ENCODE results near the gene LIMCH1. TPM values are rescaled to one million over a fixed set of nuclear protein-coding genes. Genes with fewer than 3 reads are reported as not detected.

LIMCH1 gene
- polyA plus RNA-seq, 10 donors, result 67.3 to 152 (median 119) TPM

DNA sequence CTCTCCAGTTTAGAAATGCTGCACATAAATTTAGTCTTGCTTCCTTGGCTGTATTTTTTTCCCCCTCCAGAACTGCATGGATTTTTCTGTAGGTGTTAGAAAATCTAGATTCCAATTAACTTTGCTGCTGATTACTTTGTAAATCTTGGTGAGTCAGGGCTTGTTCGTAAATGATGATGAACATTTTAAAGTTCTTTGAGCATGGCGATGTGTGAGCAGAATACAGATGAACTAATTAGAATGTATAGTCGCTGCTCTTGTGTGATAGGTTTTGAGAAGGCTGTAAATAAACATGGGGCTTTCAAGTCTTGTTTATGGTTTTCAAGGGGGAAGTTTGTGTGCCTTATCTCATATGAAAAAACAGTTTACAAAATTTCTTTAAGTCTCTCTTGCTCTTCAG is 23.3 kb downstream of the LIMCH1 start:
- no peak for DNase-seq

DNA sequence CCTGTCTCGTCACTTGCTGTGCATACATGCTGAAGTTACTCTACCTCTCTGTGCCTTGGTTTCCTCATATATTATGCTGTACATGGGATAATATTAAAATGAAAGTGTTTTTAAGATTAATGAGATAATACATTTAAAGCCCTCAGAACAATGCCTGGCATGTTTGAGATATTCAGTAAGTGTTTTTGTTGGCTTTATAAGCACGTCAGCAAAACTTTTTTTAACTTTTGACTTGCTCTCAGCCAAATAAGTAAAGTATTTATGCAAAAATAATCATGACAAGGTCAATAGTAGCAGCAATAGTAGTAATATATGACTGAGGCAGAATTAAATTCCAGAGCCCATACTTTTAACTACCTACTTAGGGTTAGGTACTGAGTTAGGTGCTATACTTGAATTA is 29.2 kb downstream of the LIMCH1 start:
- DNase-seq, result no peak

DNA sequence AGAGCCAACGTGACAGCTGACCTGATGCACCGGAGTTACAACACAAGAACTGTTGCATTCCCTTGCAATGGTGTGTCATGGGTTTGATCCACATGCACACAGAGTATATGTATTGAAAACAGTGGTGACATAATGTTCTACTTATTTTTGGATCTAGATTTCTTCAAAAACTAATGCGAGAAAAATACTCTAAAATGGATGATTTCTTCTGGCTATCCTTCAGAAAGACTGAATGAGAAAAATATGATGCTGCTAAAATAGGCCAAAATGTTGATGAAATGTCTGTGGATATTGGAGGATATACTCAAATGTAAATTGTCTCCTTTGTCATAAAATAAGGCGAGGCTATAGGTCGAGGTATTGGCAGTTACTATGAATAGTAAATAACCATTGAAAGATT is 30.4 kb downstream of the LIMCH1 start:
- DNase-seq, result peak in 1 of 3 donors; percentile 51

DNA sequence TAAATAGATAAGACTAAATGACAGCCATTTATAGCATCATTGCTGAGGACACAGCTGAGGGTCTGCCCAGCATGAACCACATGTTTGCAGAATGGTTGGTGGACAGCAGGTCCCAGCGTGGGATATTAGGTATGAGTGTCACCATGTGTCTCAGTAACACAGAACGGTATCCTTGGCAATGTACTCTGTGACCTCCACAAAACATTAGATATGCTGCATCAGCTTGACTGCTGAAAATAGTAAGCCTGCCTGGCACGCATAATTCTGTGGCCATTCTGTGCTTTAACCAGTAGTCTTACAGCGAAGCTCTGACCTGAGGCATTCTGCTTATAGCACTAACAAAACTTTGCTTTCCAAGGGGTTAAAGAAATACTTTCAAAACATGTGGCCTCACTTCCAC is 32.0 kb downstream of the LIMCH1 start:
- DNase-seq, result peak; percentile 30 to 51 (median 36)

DNA sequence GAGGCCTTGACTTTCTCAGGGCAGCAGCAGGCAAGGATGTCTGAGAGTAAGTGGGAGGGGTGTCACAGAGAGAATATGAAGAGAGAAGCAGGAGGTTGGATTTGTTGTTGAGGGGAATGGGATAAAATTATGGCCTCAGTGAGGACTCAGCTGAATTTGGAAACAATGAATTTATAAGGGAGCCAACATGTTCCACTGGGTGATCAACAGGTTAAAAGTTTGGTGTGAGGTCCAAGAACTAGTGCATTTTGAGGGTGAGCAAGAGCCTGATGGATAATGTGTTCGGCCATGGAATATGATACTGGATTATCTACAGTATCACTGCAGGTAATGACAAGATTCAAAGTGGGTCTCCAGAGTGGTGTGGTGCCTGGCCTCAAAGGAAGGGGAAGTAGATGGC is 33.5 kb downstream of the LIMCH1 start:
- no peak for DNase-seq

DNA sequence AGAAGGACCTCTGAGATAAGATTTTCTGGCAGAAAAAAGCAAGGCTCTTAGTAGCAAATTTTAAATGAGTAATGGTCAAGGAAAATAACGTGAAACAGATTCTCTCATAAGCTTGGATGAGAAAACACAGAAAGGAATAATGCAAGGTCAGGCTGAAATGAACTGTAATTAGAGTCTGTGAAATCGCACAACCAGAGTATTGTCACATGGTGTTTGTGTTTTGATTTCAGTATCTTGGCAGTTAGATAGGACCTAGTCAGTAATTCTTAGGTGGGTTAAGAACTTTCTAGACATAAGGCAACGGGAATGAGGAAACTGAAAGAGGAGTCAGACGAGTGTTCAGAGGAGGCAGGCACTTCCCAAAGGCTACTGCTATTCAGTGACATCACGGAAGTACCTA is 34.6 kb downstream of the LIMCH1 start:
- peak; percentile 45 to 74 (median 47) for DNase-seq

DNA sequence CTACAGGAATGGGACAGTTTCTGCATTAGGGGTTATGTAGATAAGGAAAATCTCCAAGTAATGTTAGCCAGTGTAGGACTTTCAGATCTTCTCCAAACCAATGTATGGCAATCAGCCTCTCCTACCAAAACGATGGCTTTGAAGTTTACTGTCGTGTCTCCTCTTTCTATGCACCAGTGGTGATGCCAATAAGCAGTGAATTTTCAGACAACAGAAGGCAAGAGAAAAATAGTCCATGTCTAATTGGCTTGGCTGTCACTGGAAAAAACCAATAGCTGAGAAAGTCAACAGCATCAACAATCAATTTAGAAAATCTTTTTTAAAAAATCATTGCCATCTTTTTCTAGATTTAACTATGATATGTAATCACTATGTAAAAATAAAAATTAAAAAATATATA is 35.0 kb downstream of the LIMCH1 start:
- DNase-seq, result no peak

DNA sequence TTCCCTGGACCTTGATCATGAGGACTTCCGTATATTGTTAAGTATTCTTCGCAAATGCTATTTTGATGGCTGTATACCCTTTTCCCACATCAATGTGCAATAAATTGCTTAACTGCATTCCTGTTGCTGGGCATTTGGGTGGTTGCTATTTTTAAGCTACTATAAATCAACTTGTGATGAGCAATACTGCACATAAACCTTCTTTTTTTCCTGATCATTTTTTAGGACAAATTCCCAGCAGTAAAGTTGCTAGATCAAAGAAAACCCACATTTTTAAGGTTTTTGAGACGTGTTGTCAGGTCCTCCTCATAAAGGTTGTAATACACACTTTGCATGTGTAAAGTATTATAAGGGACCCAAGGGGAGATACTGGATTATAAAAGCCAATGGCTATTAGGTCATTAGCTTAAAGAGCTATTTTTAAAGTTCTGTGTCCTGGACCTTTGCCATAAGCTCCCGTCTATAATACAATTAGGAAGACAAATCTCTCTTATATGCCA is 35.6 kb downstream of the LIMCH1 start:
- peak in 1 of 3 donors; percentile 41 for DNase-seq

DNA sequence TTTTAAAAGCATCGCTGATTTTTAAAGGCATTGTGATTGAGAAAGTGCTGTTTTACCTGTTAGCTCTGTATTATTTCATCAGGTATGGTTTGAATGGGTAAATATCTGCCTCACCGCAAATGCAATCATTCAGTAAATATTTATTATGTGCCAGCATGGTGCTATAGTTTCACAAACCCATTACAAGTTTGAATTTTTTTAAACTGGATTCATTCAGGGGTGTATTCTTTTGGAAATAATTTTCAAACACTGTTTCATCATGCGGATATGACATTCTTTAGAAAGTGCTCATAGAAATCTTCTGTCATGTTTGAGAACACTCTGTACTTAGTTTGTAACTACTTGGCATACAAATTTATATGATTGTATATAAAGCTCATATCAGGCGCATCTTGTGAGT is 37.2 kb downstream of the LIMCH1 start:
- DNase-seq, result no peak

DNA sequence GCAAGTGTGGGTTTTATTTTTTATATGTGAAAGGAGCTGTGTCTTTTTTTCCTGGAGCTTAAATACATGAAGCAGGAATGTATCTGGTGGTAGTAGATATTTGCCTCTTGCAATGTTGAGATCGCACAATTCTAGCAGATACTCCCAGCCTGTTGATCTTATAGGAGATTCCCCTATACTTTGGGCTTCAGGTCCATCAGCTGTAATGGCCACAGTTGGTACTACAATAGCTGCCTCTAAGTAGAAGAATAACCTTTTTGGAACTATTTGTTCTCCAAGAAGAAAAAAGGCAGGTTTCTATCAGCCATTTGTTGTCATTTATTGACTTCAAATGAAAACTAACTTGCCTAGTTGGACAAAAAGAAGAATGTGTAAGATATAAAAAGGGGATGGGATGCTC is 37.7 kb downstream of the LIMCH1 start:
- DNase-seq, result no peak

DNA sequence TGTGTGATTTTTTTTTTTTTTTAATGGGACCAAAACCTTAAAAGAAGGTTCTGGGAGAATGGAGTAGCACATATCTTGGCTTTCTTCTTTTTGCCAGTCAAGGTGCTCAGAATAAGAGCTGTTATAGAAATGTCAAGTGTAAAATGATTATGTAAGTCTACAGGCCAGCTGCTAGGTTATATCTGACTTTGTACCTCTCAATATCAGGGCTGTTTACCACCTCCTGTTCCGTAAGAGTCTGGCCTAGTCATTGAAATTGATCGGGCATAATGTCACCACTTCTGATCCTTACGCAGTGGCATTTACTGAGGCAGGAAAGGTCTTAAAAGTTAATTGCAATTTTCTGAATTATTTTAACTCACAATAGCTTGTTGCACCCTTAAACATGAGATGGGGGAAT is 41.1 kb downstream of the LIMCH1 start:
- DNase-seq, result no peak

DNA sequence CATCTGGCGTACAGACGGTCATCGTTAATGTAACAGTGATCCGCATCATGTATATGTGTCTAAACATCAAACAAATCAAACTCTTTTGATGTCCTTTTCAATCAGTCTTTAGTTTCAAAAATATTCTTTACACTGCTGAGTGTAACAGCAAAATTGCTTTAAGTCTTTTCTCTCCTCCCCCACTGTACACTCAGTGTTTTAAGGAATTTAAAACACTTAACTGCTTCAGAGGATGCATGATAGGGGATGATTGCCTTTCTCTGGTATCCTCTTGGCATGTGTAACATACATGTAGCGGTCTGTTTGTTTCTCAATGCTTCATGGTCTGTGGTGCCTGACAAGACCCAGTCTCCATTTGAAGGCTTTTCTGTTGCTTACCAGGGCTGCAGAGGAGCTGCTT is 41.6 kb downstream of the LIMCH1 start:
- DNase-seq, result no peak

DNA sequence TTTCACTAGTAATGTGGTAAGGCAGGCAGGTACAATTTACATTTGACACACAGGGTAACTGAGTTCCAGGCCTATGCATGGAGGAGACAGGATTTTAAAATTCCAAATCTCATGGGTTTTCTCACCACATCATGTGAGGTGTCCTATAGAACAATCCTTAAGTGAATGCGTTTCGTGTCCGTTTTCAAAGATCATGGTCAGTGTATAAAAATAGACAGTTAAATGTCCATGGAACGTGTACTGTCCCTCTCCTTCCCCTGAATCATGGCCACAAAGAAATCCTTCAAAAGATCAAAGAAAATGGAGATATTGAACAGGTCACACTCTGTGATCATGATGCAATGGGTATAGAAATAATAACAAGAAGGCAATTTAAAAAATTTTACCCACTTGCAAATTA is 42.0 kb downstream of the LIMCH1 start:
- no peak for DNase-seq

DNA sequence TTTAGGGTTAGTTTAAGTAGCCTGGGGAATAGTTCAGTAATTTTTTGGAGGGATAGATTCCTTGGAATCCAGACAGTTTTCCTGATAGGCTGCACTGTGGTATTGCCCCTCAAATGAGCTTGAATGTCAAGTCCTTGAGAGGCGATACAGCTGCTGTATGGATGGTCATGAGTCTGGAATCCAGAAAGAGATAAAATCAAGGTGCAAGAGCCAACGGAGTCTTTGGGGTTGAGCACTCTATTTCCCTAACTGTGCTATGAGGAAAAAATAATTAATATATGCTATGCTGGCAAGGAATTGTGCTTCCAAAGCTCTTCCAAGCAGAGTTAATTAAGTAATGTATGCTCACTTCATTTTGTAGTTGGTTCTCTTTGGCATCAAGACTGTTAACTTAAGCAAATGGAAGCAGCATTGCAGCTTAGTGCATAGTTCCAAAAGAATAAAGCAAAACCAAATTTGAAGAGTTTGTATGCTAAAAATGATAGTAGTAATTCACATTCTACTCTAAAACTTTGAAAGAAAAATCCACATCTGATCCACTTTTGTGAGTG is 48.8 kb downstream of the LIMCH1 start:
- no peak for DNase-seq

DNA sequence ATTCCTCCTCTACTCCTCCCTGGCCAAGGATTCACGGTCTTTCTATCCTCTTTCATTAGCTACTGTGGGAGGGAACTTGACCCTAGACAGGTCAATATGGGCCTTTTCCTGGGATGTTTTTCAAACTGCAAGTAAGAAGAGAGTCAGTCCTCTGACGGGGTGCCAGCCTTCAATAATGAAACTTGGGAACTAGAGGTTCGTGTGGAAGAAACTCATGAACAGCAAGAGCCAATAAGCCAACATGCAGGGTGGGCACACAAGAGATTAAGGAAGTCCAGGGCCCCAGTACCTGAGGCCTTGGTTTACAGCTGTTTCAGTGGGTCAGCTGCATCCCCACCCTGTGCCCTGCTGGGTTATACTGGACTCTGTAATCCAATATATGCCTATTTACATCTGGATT is 49.3 kb downstream of the LIMCH1 start:
- no peak for DNase-seq

DNA sequence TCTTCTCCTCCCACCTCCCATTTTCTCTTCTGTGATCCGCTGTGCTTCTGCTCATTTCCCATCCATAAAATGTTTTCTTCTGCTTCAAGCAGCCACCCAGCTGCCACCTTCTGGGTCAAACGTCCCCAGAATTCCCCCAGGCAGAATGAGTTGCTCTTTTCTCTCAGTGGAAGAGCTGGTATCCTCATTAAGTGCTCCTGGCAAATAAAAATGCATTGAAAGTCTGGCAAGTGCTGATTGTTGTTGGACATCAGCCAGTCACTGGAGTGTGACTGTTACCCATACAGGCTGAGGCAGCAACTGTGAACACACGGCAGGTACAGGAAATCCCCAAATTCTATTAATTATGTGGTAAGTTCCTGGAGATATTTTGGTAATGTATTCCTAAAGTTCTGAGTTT is 52.6 kb downstream of the LIMCH1 start:
- peak in 1 of 3 donors; percentile 39 for DNase-seq

DNA sequence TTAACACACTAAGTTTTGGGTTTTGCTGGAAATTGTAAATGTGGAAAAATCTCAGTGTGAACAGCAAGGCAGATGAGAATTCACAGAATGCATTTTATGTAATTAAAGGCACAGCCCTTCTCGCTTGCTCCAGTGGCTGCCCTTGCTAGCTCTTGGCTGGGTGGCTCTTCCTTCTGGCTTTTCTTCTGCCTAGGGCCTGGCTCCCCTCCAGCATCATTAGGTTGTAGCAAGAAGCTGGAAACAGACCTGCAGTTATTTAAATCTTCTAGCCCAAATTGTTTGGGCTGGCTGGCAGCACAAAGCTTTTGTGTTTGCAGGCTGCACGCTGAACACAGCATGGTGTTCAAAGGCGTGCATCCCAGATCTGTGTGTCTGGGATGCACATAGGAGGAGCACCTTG is 56.5 kb downstream of the LIMCH1 start:
- DNase-seq, result peak in 1 of 3 donors; percentile 45

DNA sequence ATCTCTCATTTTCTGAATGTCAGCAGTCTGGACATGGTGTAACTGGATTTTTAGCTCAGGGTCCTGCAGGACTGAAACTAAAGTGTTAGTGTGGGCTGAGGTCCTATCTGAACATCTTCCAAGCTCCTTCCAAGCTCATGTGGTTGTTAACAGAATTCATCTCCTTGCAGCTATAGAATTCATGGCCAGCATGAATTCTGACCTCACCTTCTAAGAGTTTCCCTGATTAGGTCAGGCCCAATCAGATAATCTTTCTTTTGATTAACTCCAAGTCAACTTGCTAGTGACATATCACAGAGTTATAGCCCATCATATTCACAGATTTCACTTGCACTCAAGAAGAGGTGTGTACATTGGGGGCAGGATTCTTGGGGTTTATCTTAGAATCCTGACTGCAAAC is 59.5 kb downstream of the LIMCH1 start:
- DNase-seq, result no peak

DNA sequence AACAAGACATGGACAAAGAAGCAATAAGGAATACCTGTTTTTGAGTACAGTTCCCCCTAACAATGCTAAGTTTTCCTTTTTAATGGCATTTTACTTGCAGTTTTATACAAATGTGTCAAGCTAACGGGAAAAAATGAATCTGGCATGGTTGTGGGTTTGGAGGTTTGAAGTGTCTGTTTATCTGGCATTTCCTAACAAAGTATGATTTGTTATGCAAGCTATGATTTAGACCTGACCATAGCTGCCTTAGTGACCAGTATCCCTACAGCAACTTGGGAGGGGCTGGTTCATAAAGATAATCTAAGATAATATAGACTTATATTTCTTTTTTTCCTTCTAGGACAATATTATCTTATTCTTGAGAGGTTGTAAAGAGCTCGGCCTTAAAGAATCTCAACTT is 60.6 kb downstream of the LIMCH1 start:
- no peak for DNase-seq

DNA sequence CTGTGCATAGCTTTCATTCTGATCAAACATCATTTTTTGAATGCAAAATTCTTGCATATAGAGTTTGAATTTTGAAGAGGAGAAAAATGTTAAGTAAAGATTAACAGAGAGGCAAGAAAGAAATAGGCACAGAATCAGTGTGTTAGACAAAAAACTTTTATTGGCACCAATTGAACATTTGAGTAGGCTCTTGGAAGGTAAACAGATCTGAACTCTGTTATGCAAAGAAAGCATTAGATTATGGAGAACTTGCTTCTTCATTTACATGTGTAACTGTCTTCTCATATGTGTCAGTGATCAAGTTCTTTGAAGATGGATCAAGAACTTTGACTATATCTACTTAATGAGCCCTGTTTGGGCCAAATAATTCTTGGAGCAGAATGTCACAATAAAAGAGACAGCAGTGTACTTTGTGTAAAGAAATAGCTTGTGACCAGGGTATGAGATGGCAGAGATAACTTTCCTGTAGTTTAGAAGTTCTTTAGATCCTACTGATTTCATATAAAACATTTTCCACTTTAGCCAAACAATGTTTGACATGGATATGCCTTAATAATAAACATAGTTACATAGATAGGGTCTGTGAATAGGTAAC is 61.3 kb downstream of the LIMCH1 start:
- no peak for DNase-seq

DNA sequence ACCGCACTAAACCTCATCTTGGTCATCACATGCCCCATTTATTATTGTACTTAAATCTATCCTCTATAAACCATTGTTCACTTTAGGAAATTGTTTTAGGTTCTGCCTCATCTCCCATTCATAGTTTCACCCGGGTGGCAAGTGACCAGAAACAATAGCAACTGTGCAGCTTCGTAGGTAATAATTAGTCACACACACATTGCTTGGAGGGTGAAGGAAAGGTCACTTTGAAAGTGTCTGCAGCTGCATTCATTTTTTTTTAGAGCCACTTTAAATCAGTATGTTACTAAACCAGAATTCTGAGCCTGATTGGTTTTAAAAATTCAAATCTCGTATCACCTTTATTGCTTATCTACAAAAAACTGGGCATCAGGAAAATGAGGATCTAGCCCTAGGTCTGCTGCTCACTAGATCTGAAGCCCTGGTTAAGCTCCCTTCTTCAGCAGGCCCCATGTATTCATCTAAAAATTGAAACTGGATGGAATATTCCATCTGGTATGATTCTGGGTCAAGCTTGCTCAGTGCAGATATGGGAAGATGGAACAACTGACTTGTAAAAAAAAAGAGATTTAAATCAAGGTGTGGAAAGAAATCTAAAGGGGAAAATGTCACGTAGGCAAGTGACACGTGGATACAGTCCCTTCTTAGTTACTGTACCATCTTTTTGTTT is 62.4 kb downstream of the LIMCH1 start:
- no peak for DNase-seq

DNA sequence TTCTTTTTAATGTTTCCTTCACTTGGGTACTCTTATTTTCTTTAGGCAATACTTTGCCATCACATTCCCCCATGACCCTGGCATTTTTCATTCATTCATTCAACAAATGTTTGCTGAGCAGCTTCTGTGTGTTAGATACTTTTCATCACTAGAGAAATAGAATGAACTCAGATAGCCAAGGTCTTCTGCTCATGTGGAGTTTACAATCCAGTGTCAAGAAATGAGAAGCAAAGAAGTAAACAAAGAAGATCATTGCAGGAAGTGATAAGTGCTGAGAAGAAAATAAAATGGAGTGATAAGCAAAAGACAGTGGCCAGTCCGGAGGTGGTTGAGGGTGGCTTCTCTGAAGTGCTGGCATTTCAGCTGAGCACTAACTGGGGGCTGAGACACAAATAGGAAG is 63.1 kb downstream of the LIMCH1 start:
- DNase-seq, result no peak

DNA sequence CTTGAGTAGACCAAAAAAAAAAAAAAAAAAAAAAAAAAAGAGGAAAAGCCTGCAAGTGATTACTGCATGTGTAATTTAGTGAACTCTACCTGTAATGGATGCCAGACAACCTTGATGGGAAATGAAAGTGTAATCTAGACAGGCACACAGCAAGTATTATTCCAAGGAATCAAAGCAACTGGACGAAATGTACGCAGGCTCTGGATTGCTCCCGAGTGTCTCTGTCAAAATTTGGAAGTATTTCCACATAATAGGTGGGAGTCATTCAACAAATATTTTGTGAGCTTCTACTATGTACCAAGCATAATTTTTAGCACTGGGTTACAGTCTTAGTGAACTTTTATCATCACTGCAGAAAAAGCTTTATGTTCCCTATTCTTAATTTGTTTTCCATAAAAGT is 64.2 kb downstream of the LIMCH1 start:
- no peak for DNase-seq
